Measurements from ENCODE around the gene MIAT.
"Not testable (repeated sequence)": the region's sequence is repeated elsewhere in the genome, so short reads cannot be mapped to it uniquely, and the experiment has no call there.

The MIAT gene

DNA sequence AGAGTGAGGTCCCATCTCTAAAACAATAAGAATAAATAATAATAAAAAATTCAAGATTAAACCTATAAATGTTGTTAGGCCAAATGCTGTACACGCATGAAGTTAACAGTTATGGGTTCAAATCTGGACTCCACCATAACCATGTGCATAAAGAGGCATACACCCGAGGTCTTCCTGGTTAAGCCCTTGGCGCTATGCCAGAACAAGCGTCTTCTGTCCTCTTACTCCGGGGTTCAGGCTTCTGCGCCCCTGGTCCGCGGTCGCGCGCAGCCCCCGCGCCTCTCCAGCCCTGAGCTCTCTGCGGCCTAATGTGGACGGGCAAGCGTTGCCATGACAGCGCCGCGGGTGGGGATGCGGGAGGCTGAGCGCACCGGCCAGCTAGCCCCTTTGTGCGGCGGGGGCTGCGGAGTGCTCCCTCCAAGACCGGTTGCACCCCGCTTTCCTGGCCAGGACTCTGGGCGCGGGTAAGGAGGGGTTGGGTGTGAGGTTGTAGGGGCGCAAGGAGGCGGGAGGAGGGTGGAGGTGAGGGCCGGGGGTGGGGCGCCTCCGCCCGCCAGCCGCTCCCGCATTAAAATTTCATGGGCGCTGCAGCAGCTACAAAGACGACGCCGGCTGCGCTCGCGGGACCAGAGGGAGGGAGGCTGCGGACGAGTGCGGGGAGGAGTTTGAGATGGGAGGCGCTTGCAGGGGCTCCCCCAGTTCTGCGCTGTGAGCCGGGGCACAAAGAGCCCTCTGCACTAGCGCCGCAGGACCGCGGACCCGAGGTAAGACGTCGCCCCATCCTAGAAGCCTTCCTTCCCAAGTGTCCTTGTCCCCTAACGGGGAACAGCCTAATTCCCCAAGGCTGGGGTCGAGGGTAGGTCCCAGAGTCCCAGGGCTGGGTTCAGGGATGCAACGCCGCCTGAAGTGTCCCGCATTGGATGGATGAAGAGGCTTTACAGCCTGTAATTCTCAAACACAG is at the start of gene MIAT:
TSS of gene MIAT (plus strand) at position 698 of the 961 bp plus-strand sequence.
- DNase-seq (ENCODE audit: low read depth), result peak; percentile 45

- no peak for DNase-seq (ENCODE audit: low read depth)
Observed at GRCh38 chr22:26608129-26608528, 49.3 kb upstream of the MIAT start.

DNA sequence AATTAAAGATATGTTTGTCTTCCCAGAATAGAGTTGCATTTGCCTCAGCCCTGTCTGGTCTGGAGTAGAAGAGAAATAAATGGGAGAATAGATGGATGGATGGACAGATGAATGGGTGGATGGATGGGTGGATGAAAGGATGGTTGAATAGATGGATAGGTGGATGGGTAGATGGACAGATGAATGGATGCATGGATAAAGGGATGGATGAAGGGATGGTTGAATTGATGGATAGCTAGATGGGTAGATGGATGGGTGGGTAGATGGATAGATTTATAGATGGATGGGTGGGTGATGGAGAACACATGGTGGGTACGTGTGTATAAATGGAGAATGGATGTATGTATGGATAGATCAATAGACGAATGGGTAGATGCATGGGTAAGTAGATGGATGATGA is 48.1 kb upstream of the MIAT start:
- no peak for DNase-seq (ENCODE audit: low read depth)

DNA sequence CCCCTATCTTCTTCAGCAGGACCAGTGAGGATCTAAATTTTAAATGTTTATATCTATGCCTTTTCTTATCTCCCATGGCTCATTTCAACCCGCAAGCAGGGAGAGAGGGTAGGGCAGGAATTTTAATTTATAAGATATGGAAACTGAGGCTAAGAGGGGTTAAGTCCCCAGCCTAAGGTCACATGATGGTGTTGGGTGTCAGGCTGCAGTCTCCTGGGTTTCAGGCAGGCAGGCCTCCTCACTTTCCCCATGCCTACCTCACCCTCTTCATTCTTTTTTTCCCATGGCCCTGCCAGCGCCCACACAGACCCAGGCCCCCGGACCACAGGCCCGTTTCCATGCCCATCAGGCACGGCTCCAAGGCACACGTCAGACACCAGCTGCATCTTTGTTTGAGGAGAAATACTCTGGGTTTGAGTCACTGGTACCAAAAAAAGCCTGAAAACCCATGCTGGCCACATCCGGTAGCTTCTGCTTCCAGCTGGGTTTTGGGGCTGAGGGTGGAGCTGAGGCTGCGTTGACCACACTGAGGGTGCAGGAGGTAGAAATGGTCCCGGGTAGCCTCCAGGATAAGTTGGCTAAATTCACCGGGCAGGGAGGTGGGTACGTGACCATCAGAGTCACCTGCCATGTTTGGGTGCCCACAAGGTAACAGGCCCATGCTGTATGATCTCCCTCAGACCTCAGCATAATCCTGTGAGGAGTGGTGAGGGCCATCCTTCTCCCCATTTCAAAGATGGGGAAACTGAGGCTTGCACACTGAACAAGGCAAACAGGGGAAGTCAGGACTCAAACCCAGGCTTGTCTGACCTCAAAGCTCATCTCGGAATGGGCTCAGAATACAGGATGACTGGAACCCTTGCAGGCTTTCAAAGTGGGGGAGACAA is 47.1 kb upstream of the MIAT start:
- no peak for DNase-seq (ENCODE audit: low read depth)

DNA sequence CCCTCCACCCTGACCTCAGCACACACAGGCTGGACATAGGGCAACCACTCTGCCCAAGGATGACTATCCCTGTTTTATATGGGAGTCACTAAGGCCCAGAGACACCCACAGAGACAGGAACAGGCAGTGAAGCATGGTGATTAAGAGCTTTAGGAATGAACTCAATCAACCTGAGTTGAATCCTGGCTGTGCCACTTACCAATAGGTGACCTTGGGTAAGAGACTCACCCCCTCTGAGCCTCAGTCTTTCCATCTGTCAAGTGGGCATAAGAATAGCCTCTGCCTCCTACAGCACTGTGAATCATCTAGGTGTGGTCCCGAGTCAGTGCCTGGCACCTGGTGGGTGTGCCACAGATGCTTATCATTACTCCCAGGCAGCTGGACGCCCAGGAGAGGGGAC is 46.4 kb upstream of the MIAT start:
- DNase-seq (ENCODE audit: low read depth), result no peak

DNA sequence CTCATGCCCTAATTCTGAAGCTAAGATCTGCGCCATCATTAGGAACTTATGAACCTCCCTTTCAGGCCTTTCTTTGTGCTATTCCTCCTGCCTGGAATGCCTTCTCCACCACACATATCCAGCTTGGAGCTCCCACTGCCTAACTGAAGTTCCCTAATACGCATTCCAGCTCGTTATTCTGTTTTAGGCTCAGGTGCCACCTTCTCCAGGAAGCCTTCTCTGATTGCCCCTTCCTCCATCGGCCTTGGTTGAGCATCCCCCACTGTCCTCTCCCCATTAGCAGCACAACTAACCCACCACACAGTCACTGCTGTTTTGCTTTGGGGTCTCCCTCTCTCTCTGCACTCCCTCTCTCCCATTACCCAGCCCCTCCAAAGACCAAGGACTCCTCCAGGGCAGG is 44.7 kb upstream of the MIAT start:
- no peak for DNase-seq (ENCODE audit: low read depth)

- not testable (repeated sequence) for DNase-seq (ENCODE audit: low read depth)
Observed at GRCh38 chr22:26613753-26614152, 43.6 kb upstream of the MIAT start.

- no peak for DNase-seq (ENCODE audit: low read depth)
Observed at GRCh38 chr22:26614322-26614721, 43.1 kb upstream of the MIAT start.

- no peak for DNase-seq (ENCODE audit: low read depth)
Observed at GRCh38 chr22:26615149-26615548, 42.2 kb upstream of the MIAT start.

DNA sequence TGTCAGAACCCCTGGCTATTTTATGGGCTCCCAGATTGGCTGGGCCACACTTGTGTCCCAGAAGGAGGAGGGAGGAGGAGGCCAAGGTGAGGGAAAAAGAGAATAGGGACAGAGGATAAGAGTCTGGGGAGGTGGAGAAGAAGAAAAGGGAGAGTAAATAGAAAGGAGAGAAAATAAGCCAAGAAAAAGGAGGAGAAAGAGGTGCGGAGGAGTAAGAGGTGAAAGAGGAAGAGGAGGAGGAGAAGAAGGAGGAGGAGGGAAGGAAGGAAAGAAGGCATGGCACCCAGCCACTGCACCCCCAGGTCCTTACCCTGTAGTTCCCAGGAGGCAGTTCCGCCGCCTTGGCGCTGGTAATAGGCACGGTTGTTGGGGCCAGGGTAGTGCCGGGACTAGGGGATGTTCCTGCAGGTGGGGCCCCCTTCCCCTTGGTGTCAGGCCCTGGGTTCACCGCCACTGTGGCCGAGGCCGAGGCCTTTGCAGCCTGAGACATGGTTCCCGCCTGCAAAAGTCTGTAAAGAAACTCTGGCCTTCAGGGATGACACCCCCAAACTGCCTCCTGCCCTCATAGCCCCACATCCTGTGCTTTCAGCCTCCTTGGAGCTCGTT is 41.5 kb upstream of the MIAT start:
- DNase-seq (ENCODE audit: low read depth), result no peak

- DNase-seq (ENCODE audit: low read depth), result no peak
Observed at GRCh38 chr22:26616650-26617049, 40.7 kb upstream of the MIAT start.

DNA sequence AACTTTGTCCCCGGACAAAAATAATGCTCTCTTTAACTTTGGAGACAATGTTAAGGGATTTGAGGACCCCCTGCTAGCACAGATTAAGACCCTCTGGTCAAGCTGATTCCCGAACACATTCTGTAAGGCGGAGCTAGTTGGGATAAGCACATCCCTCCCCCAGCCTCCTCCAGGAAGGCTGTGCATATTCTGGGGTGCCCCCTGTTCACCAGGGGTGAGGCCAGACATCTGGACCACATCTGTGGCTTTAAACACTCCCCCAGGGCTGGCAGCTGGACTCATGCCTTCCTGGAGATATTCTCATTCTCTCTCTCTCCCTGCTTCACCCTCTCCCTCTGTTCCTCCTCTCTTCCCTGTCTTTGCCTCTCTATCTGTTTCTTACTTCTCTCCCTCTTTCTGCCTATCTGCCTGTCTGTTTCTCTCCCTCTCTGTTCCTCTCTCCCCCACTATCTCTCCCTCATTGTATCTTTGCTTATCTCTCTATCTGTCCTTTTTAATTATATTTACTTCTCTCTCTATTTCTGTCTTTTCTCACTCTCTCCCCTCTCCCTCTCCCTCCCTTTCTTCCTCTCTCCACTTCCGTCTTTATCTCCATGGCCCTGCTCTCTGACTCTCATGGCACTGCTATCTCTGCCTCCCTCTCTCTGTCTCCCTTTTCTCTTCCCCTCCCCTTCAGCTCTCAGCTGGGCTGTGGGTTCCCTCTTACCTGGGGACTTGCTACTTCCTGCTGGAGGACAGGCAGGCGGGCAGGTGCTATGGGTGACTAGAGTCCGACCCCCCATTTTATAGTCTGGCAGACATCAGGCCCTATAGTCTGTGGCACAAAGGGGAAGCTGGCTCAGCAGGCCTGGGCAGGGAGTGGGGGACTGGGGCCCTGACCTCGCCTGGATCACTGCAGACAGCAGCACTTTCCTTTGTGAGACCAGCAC is 39.9 kb upstream of the MIAT start, which contains the start of gene CRYBB1:
TSS of gene CRYBB1 (minus strand) at position 757 of the 929 bp plus-strand sequence. CDS start 1,708 bp downstream, outside the sequence.
- DNase-seq (ENCODE audit: low read depth), result no peak

GRCh38 chr22:26618455-26618854 is 38.9 kb upstream of the MIAT start:
- no peak for DNase-seq (ENCODE audit: low read depth)

GRCh38 chr22:26619510-26619909 is 37.9 kb upstream of the MIAT start:
- DNase-seq (ENCODE audit: low read depth), result no peak

DNA sequence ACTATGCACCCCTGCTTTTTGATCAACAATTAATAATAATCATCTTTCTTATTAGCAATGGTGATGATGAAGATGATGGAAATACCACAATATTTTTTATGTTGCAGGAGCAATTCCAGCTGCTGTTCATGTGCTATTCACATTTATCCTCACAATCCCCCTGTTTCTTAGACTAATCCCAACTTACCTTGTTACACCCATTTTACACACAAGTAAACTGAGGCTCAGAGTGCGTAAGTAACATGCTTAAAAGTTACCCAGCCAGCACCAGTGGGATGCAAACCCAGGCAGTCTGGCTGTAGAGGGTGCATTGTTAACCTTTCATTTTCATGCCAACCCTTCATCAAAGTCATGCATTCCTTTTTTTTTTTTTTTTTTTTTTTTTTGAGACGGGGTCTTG is 37.2 kb upstream of the MIAT start:
- no peak for DNase-seq (ENCODE audit: low read depth)

- DNase-seq (ENCODE audit: low read depth), result no peak
Observed at GRCh38 chr22:26621663-26622062, 35.7 kb upstream of the MIAT start, which contains the start of gene CRYBA4. Gene CRYBA4, plus strand, starts transcription at chr22:26621963. Its CDS starts 634 bp downstream, at chr22:26622597.

DNA sequence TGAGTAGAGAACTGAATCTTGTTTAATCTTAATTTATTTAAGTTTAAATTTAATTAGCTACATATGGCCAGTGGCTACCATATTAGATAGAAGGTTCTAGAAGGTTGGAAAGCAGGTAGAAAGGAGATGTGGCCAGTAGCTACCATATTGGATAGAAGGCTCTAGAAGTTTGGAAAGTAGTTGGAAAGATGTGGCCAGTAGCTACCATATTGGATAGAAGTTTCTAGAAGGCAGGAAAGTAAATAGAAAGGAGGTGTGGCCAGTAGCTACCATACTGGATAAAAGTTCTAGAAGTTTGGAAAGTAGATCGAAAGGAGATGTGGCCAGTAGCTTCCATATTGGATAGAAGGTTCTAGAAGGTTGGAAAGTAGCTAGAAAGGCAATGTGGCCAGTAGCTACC is 33.4 kb upstream of the MIAT start:
- no peak for DNase-seq (ENCODE audit: low read depth)

DNA sequence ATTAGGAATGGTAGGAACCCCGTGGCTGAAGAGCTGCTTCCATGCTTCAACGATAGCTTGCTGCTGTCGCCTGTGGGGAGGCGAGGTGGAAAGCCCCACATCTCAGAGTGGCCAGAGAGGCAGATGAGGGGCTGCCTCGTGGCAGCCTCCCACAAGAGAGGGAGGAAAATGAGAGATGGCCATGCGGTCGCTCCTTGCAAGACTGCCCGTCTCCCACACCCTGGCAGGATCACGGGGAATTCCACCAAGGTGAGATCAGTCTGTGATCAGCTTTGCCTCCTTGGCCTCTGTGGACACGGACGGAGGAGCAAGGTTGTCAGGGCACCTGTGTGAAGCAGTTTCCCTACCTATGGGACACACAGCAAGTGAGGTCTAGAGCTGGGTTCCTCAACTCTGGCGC is 32.6 kb upstream of the MIAT start:
- no peak for DNase-seq (ENCODE audit: low read depth)

DNA sequence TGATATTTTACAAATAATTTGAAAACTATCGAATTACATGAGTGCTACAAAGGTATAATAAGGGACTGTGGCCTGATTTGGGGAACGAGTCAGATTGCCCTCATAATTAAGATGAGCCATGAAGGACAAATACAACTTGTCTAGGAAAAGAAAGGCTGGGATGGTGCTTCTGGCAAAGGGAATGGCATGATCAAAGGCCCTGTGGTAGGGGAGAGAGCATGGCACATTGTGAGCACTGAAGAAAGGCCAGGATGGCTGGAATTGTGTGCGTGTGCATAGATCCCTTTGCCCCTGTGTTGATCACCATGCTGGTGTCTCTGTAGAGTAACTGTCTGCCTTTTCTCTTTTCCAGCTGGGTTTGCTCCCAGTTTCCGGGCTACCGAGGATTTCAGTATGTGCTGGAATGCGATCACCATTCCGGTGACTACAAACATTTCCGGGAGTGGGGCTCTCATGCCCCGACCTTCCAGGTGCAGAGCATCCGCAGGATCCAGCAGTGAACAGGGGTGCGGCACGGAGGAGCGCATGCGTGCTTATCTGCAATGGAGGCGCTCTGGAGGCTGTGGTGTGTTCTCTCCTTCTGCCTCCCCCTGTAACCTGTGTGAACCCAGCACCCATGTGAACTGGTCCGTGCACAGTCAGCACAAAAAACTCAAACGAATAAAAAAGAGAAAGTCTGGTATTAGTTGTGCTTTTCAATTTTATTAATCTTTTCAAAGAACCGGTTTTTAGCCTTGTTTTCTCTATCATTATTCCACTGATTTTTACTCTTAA is 27.2 kb upstream of the MIAT start:
- DNase-seq (ENCODE audit: low read depth), result no peak

- no peak for DNase-seq (ENCODE audit: low read depth)
Observed at GRCh38 chr22:26631282-26631681, 26.1 kb upstream of the MIAT start.

Measured in stimulated activated CD8-positive, alpha-beta memory T cell treated with anti-CD3 and anti-CD28 coated beads, Interleukin-12 subunit alpha, Interleukin-12 subunit beta, amount 100 ng/mL, for 4 hours (primary cell).